ENCODE results near the gene MEI4. TPM values are rescaled to one million over a fixed set of nuclear protein-coding genes. Genes with fewer than 3 reads are reported as not detected.

MEI4 gene
- total and polyA plus RNA-seq, 10 of the 15 experiments (the other 5 are each of a cell fraction or from before 2014, with no cell fraction given), result 0.03 to 0.04 (median 0.03) TPM; not detected in 7

GRCh38 chr6:77650098-77650663, 2.7 kb upstream of the MEI4 start:
- Histone ChIP-seq H4K20me1 (ENCODE audit: control insufficient read depth, insufficient read depth) (no peaks in the 10 kb centered on the region), H3K36me3 (ENCODE audit: control insufficient read depth in 2 of 2, insufficient read depth in 2 of 2, low read length in 1 of 2) (no peaks in the 10 kb centered on the region), H3K4me3 (no peak overlapping the region), H3K9me3 (replicated peaks; ENCODE audit: control insufficient read depth, insufficient read depth, low read length) (no peaks in the 10 kb centered on the region), H3K9ac (ENCODE audit: control insufficient read depth, insufficient read depth, low read length) (no peak overlapping the region), H3K27me3 (replicated peaks in 1 of 2; ENCODE audit: control insufficient read depth in 2 of 2, insufficient read depth in 2 of 2, low read length in 1 of 2) (no peaks in the 10 kb centered on the region), H3K79me2 (ENCODE audit: control insufficient read depth, insufficient read depth, low read length) (no peaks in the 10 kb centered on the region), H2AFZ (ENCODE audit: control insufficient read depth, low read depth, low read length) (no peak overlapping the region), H3K4me2 (ENCODE audit: control insufficient read depth, insufficient read depth) (no peak overlapping the region), H3K27ac (ENCODE audit: control insufficient read depth, insufficient read depth) (no peak overlapping the region), H3K4me1 (ENCODE audit: control insufficient read depth, insufficient read depth, low read length) (no peaks in the 10 kb centered on the region)
- no TSS peak for BruUV-seq (replicated peaks)
- in situ Hi-C loops (cut with MboI) (no loop called here), intact Hi-C loops (cut with micrococcal nuclease; ENCODE audit: unreplicated experiment) (no loop called here)
- peak; percentile 60 for ATAC-seq
- TF ChIP-seq CTCF (IDR thresholded peaks at IDR 0.05 in 2 of 3, conservative IDR thresholded peaks at IDR 0.05 in 1 of 3; ENCODE audit: control insufficient read depth in 2 of 3, extremely low read depth in 1 of 3, insufficient read depth in 1 of 3, low read depth in 3 of 3, low read length in 3 of 3), result peak; percentile 4 to 9 (median 5); a peak in 2 of 6 replicates
- no peak for TF ChIP-seq NRF1 (conservative IDR thresholded peaks at IDR 0.05; ENCODE audit: low read depth, low read length)
- TF ChIP-seq BHLHE40 (IDR thresholded peaks at IDR 0.05; ENCODE audit: borderline replicate concordance in 1 of 2, low read depth in 2 of 2, low read length in 1 of 2), result peak in 1 of 2 experiments; percentile 59; a peak in 1 of 4 replicates
- peak; percentile 27; the same call in 1 of the 2 replicates for TF ChIP-seq RAD21 (IDR thresholded peaks at IDR 0.05; ENCODE audit: insufficient read depth, low read depth, low read length)
- RAD21 ChIA-PET (ENCODE audit: unreplicated experiment), result no interaction called here
- SMC1A ChIA-PET (ENCODE audit: uncharacterized antibody, unreplicated experiment), result interaction anchor here (0.8 kb wide), 1 partner anchor 19 kb away, joined by 3 read pairs; no protein-coding TSS in a partner anchor
- no peak for FAIRE-seq
- CTCF ChIA-PET, result interaction anchor here (1.0 to 1.8 kb wide), 4 partner anchors 10 to 283 kb away, joined by 3 to 6 read pairs (median 6); no protein-coding TSS in a partner anchor
- POLR2A ChIA-PET, result no interaction called here
- WGBS (ENCODE audit: insufficient coverage, insufficient replicate concordance, low lambda C conversion rate, missing lambda C conversion rate), result 30% methylated on average over 21 of the region's 37 CpGs
- DNase-seq (ENCODE audit: low read depth, low spot score), result no peak

Data from GM12878 (cell line).